ENCODE data around the gene TRPC4AP. TPM values are rescaled to one million over a fixed set of nuclear protein-coding genes. Genes with fewer than 3 reads are reported as not detected.

Gene TRPC4AP
- total RNA-seq, 2 donors from 2014 or later, result 44.1 to 57.4 TPM

- H3K36me3 ChIP-seq (replicated peaks in 1 of 2; ENCODE audit: insufficient read depth in 1 of 2, low read depth in 2 of 2), result no peaks in the 10 kb centered on the region
- WGBS, 2 donors, result 44 to 53% methylated on average over 5 of the region's 5 CpGs
- no peak overlapping the region for H3K4me3 ChIP-seq
- TF ChIP-seq POLR2A (IDR thresholded peaks at IDR 0.05), result no peak
- no peak for TF ChIP-seq CTCF (IDR thresholded peaks at IDR 0.05)
- ATAC-seq (no peak), DNase-seq (no peak)
- H3K27ac ChIP-seq, result no peak overlapping the region
- intact Hi-C loops (cut with DNase I), result no loop called here
- no peaks in the 10 kb centered on the region for H3K4me1 ChIP-seq
- H3K27me3 ChIP-seq, result peaks cover 0 to 16% of the 10 kb centered on the region in 2 donors
- no peaks in the 10 kb centered on the region for H3K9me3 ChIP-seq
These were observed 109.4 kb downstream of the TRPC4AP start for GRCh38 chr20:34983089-34983820.

GRCh38 chr20:34982270-34983088 is 110.1 kb downstream of the TRPC4AP start:
- no peak for ATAC-seq
- WGBS, 2 donors, result 82 to 85% methylated on average over 21 of the region's 21 CpGs
- H3K4me3 ChIP-seq, result no peak overlapping the region
- DNase-seq, result no peak
- H3K9me3 ChIP-seq, result no peaks in the 10 kb centered on the region
- TF ChIP-seq POLR2A (IDR thresholded peaks at IDR 0.05) (no peak), CTCF (IDR thresholded peaks at IDR 0.05) (no peak)
- no peak overlapping the region for H3K27ac ChIP-seq
- no peaks in the 10 kb centered on the region for H3K4me1 ChIP-seq
- intact Hi-C loops (cut with DNase I), result no loop called here
- H3K36me3 ChIP-seq (replicated peaks in 1 of 2; ENCODE audit: insufficient read depth in 1 of 2, low read depth in 2 of 2), result no peaks in the 10 kb centered on the region
- H3K27me3 ChIP-seq, result peaks cover 0 to 16% of the 10 kb centered on the region in 2 donors

- 88 to 89% methylated on average over 22 of the region's 22 CpGs for WGBS, 2 donors
These were observed 111.9 kb downstream of the TRPC4AP start for GRCh38 chr20:34980543-34981233.

More at GRCh38 chr20:34980543-34981233, 111.9 kb downstream of the TRPC4AP start:
- Histone ChIP-seq H3K27me3 (peaks cover 0 to 13% of the 10 kb centered on the region in 2 donors), H3K36me3 (replicated peaks in 1 of 2; ENCODE audit: insufficient read depth in 1 of 2, low read depth in 2 of 2) (no peaks in the 10 kb centered on the region), H3K4me1 (no peaks in the 10 kb centered on the region), H3K9me3 (no peaks in the 10 kb centered on the region), H3K4me3 (no peak overlapping the region), H3K27ac (no peak overlapping the region)
- TF ChIP-seq CTCF (IDR thresholded peaks at IDR 0.05), result no peak
- TF ChIP-seq POLR2A (IDR thresholded peaks at IDR 0.05), result no peak
- DNase-seq (no peak), ATAC-seq (no peak)
- intact Hi-C loops (cut with DNase I), result no loop called here
